MG63 (cell line): ENCODE measurements around the gene GPR55. TPM values are rescaled to one million over a fixed set of nuclear protein-coding genes. Genes with fewer than 3 reads are reported as not detected.

Experiments
- DNase-seq: peaks from one replicate; pipeline ENCODE4 v3.0.0-alpha.2; 2020
- H3K27me3 ChIP-seq: fragments of 250-450 bp; sonication (Bioruptor Pico); 2 replicates; pipeline ENCODE4 v1.5.1; 2020; ENCODE audit warnings: mild to moderate bottlenecking, moderate library complexity
- H3K36me3 ChIP-seq: fragments of 250-450 bp; sonication (Bioruptor Pico); 2 replicates; pipeline ENCODE4 v1.5.1; 2020; ENCODE audit warnings: mild to moderate bottlenecking, moderate library complexity
- H3K4me3 ChIP-seq: fragments of 250-450 bp; sonication (Bioruptor Pico); 2 replicates; pipeline ENCODE4 v1.5.1; 2020; ENCODE audit warnings: mild to moderate bottlenecking, moderate library complexity
- H3K9me3 ChIP-seq: fragments of 250-450 bp; sonication (Bioruptor Pico); 2 replicates; pipeline ENCODE4 v1.5.1; 2020; ENCODE audit warnings: mild to moderate bottlenecking, moderate library complexity
- total RNA-seq: library from RNA; depleted of rRNA; stranded (reverse); fragments of >200 nt; shearing (Covaris generic); gene quantifications from 2 replicates; pipeline ENCODE4 v1.2.3, GENCODE V29; 2014; ENCODE audit warnings: low replicate concordance

GPR55 gene
- total RNA-seq, 1 experiment from 2014 or later = not detected

DNA sequence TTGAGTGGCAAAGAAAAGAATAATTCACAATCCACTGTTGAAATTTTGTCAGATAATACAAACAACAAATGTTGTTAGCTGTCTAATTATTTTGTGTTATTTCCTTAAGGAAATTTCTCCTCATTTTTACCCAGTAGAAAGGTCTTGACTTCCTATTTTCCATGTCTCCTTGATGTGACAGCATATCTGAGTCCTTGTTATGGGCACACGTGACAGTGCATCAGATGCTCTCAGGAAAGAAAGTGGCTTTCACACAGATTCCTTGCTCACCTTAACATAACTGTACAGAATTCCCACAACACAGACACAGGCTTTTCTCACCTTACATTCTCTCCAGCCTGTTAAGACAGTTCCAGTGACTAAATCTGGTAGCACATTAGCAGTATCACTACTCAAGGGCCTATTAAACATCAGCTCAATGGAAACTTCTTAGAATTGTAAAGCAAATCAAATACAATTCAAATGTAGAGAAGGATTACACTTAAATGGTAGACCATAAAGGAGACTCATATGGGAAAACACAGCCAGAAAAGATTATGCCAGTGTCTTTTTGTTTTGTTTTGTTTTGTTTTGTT is 30.2 kb upstream of the GPR55 start:
- peaks cover 5% of the 10 kb centered on the region for H3K27me3 ChIP-seq
- DNase-seq = no peak
- no peak overlapping the region for H3K4me3 ChIP-seq
- H3K9me3 ChIP-seq = no peaks in the 10 kb centered on the region
- H3K36me3 ChIP-seq = no peaks in the 10 kb centered on the region

DNA sequence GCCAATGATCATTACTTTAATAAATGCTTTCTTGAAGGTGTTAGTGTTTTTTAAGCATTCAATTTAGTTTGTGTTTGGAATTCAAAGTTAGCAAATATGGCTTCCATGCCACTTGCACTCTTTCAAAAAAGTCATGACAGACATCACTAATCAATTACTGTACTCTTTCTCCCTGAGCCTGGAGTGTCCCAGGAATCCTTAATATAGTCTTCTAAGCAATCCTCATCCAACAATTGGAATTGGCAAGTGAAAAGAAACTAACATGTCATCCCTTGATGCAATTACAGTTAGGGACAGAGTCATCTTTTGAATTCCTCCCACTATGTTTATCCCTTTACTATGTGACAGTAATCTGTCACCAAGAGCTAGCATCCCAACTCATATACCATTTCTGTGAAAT is 29.7 kb upstream of the GPR55 start:
- peaks cover 5% of the 10 kb centered on the region for H3K27me3 ChIP-seq
- no peak for DNase-seq
- H3K9me3 ChIP-seq = no peaks in the 10 kb centered on the region
- no peaks in the 10 kb centered on the region for H3K36me3 ChIP-seq
- H3K4me3 ChIP-seq = no peak overlapping the region

DNA sequence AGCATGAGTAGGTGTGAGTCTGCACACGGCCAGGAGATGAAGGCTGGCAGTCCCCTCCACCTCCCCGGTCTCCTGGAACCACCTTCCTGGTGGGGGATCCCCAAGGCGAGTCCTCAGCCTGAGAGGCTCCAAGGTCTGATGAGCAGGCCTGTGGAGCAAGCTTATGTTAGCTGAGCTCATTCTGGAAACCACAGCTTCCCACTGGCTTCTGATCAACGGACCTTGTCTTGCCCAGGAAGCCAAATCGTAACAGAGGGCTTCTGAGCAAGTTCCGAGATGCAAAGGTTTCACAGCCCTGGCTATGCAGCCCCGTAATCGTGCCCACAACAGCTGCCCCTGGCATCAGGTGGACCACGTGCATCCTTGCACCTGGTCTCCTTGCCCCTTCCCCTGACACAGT is 28.8 kb upstream of the GPR55 start:
- H3K27me3 ChIP-seq = peaks cover 5% of the 10 kb centered on the region
- no peaks in the 10 kb centered on the region for H3K36me3 ChIP-seq
- no peak for DNase-seq
- no peaks in the 10 kb centered on the region for H3K9me3 ChIP-seq
- H3K4me3 ChIP-seq = no peak overlapping the region

DNA sequence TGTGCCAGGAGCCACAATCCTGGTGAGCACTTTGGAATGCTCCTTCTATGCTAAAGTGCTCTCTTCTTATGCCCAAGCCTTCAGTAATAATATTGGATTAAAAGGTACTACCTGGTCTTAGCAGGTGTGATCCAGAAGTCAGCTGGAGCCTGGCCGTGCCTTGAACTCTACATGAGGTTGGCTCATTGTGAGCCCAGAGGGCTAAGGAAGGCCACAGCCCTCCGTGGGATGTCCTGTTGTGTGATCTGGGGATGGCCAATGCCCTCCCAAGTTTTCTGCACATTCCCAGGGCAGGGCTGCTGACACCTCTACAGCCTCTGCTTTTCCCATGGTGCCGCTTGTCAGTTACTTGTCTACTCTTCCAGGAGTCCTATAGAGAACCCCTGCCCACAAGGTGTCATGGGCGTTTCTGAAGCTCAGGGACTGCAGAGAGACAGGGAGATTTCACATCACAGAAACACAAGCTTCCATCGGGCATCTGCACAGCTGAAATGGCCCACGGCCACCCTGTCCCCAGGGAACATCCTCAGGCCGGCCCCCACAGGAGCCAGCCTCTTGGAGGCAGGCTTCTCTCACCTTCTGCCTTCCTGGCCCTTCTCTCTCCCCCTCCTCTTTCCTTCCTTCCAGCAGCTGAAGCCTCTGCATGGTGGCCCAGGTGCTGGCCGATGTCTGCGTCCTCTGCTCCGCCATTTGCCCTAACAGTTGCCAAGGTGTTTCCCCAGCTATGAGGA is 27.3 kb upstream of the GPR55 start:
- no peak for DNase-seq
- Histone ChIP-seq H3K9me3 (no peaks in the 10 kb centered on the region), H3K36me3 (no peaks in the 10 kb centered on the region), H3K4me3 (no peak overlapping the region), H3K27me3 (peaks cover 5% of the 10 kb centered on the region)

DNA sequence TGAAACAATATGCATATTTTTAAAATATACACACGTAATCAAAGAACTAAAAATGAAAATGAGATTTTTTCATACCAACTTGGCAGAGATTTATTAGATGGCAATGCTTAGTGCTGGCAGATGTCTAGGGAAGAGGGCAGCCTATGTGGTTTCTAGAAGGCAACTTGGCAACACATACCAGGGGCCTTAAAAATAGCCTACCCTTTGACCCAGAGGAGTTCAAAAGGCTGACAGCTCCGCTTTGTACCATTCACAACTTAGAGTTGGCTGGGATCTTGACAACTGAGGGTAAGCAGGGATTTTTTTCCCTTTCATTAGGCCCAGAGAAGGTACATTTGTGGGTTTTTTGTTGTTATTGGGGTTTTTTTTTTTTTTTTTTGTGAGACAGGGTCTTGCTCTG is 26.4 kb upstream of the GPR55 start:
- no peak for DNase-seq
- Histone ChIP-seq H3K27me3 (no peaks in the 10 kb centered on the region), H3K9me3 (no peaks in the 10 kb centered on the region), H3K4me3 (no peak overlapping the region), H3K36me3 (no peaks in the 10 kb centered on the region)

DNA sequence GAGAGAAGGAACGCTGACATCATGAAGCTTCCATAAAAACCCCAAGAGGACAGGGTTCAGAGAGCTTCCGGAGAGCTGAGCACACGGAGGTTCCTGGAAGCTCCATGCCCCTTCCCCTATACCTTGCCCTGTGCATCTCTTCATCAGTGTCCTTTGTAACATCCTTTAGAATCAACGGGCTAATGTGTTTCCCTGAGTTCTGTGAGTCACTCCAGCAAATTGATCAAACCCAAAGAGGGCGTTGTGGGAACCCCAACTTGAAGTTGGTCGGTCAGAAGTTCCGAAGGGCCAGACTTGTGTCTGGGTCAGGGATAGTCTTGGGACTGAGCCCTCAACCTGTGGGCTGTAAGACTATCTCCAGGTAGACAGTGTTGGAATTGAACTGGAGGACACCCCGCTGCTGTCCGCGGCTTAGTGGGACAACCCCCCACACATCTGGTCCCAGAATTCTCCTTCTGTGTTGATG is 25.9 kb upstream of the GPR55 start:
- Histone ChIP-seq H3K4me3 (no peak overlapping the region), H3K27me3 (no peaks in the 10 kb centered on the region), H3K9me3 (no peaks in the 10 kb centered on the region), H3K36me3 (no peaks in the 10 kb centered on the region)
- DNase-seq = no peak

DNA sequence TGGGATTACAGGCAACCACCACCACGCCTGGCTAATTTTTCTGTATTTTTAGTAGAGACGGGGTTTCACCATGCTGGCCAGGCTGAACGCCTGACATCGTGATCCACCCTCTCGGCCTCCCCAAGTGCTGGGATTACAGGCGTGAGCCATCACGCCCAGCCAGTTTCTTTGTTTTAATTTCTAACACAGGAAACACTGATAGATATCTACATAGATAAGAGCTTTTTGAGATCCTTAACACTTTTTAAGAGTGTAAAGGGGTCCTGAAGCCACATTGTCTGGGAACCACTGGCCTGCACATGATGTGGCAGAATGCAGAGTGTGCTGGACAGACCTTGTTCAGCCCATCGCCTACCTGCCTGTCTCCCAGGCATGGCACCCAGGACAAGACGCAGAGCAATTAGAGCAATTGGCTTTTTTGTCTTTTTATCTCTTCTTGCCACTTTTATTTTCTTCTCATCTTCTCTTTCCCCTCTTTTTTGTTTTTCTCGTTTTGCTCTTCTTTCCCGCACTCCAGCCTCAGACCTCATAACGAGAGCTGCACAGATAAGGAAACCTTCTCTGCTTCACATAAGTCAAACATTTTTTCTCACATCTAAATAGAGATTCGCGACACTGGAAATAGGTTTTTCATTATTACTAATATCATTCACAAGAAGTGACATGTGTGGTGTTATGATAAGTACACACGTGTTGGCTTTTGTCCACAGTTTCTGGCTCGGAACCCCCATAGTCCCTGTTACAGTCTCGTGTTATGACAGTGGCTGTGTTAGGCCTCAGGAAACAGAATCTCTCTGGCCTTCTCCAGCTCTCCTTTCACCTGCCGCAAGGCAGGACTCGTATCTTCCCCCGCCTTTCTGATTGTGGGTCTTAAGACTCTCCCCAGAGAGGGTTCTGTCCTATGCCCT is 25.2 kb upstream of the GPR55 start:
- Histone ChIP-seq H3K4me3 (no peak overlapping the region), H3K27me3 (no peaks in the 10 kb centered on the region), H3K36me3 (no peaks in the 10 kb centered on the region), H3K9me3 (no peaks in the 10 kb centered on the region)
- no peak for DNase-seq

DNA sequence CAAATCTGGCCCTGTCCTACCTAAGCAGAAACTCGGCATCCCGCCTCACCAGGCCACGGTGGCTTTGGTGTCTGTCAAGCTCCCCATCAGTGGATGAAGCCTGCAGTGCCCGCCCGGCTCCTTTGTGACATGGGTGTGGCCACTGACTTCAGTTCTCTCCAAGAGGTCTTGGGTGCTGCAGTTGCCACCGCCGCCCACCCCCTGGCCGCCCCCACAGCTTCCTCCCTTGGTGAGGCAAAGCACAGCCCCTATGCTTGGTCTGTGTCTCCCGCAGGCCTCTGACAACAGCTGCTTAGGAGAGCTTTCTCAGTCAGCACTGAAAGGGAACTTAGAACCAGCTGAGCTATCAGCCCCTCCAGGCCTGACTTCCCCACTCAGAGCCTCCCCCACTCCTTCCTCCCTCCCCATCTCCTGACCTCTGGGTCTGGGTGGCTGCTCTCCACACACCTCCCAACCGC is 22.9 kb upstream of the GPR55 start:
- Histone ChIP-seq H3K27me3 (no peaks in the 10 kb centered on the region), H3K9me3 (no peaks in the 10 kb centered on the region), H3K4me3 (no peak overlapping the region), H3K36me3 (no peaks in the 10 kb centered on the region)
- DNase-seq = no peak

DNA sequence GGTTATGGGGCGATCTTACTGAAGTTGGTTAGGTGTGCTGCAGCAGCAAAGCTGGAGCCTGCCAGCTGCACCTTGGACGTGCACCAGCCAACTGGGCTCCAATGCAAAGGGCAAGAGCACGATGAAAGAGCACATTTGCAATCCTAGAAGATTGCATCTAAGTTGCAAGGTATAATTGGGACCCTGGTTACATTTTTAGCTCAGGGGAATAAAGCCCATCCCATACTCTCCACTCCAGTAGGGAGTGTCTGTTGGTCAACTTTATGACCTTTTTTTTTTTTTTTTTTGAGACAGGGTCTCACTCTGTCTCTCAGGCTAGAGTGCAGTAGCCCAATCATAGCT is 22.2 kb upstream of the GPR55 start:
- H3K9me3 ChIP-seq = no peaks in the 10 kb centered on the region
- H3K27me3 ChIP-seq = no peaks in the 10 kb centered on the region
- DNase-seq = no peak

DNA sequence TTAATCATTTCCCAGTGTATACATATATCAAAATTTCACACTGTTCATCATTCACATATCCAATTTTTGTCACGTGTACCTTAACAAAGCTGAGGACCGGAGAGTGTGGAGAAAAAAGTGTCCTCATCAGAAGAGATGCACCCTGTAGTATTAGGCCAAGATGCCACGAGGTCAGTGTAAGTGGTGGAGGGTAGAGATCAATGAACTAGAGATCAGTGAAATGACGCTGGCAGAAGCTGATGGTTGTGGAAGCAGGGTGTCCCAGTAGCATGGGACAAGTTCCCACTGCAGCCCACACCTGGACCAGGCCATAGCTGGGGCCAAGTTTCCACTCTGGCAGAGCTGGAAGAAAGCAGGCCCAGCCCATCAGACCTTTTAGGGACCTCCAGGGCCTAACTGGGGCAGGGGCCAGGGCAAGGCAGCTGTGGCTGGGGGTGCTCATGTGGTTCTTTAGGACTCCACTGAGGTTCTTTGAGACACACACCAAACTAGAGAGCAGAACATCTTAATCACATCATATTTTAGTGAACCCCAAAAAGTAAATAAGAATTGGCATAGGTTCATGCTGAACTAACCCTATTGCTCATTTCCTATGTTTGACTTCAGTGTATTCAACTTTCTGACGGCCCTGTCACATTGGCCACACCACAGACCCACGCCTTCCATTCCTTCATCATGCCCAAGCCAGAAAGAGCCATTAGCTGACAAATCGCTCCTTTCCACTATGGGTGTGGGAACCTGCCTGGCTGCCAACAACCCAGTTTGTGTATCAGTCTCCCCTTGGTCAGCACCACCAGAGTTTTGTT is 21.6 kb upstream of the GPR55 start:
- Histone ChIP-seq H3K9me3 (no peaks in the 10 kb centered on the region), H3K4me3 (no peak overlapping the region), H3K36me3 (no peaks in the 10 kb centered on the region), H3K27me3 (no peaks in the 10 kb centered on the region)
- DNase-seq = no peak

More for the DNA sequence above, 22.2 kb upstream of the GPR55 start:
- H3K36me3 ChIP-seq = no peaks in the 10 kb centered on the region
- H3K4me3 ChIP-seq = no peak overlapping the region

DNA sequence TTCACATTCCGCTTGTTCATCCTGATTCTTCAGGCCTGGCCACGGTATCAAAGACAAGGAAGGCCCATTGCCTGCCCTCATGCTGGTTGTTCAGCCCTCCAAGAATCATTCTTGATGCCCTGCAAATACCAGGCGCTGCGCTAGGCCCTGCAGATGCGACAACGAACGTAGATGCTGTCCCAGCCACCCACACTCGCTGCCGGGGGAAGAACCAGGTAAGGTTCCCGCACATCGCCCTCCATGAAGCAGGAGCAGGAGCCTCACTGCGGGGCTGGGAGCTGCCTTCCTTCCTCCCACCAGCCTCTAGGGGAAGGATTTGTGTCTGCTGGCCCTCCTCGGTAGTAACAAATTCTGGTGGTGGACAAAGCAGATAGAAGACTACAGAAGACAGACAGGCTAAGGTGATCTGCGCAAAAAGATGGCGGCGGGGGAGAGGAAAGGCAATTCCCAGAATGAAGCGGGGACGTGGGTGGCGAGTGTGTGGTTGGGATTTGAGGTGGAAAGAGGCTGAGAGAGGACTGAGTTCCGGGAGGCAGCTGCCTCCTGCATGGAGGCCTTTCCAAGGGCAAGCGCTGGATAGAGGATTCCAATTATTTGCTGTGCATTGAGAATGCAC is 19.8 kb upstream of the GPR55 start:
- H3K9me3 ChIP-seq = no peaks in the 10 kb centered on the region
- no peaks in the 10 kb centered on the region for H3K27me3 ChIP-seq
- H3K4me3 ChIP-seq = no peak overlapping the region
- no peaks in the 10 kb centered on the region for H3K36me3 ChIP-seq
- DNase-seq = no peak

DNA sequence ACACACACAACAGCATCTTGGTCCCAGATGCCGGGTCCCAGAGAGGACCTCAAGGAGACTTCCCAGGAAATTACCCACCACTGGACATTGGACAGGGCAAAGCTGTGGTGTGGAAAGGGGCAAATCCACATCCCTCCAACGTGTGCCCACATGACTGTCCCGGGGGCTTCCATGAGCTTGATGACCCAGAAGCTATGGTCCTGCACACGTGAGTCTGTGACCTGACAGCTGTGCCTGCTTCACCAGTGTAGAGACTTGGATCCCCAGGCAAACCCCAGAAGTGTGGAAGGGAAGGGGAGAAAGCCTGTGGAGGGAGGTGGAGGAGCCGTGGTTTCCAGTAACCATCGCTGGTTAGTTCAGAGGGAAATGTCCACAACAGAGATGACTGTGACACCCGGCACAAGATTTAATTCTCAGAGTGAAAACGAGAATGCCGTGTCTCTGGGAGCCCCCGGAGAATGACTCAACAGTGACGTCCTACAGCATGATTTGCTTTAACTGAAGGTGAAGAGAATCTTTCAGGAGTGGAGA is 19.1 kb upstream of the GPR55 start:
- Histone ChIP-seq H3K4me3 (no peak overlapping the region), H3K36me3 (no peaks in the 10 kb centered on the region), H3K9me3 (no peaks in the 10 kb centered on the region), H3K27me3 (no peaks in the 10 kb centered on the region)
- DNase-seq = no peak

DNA sequence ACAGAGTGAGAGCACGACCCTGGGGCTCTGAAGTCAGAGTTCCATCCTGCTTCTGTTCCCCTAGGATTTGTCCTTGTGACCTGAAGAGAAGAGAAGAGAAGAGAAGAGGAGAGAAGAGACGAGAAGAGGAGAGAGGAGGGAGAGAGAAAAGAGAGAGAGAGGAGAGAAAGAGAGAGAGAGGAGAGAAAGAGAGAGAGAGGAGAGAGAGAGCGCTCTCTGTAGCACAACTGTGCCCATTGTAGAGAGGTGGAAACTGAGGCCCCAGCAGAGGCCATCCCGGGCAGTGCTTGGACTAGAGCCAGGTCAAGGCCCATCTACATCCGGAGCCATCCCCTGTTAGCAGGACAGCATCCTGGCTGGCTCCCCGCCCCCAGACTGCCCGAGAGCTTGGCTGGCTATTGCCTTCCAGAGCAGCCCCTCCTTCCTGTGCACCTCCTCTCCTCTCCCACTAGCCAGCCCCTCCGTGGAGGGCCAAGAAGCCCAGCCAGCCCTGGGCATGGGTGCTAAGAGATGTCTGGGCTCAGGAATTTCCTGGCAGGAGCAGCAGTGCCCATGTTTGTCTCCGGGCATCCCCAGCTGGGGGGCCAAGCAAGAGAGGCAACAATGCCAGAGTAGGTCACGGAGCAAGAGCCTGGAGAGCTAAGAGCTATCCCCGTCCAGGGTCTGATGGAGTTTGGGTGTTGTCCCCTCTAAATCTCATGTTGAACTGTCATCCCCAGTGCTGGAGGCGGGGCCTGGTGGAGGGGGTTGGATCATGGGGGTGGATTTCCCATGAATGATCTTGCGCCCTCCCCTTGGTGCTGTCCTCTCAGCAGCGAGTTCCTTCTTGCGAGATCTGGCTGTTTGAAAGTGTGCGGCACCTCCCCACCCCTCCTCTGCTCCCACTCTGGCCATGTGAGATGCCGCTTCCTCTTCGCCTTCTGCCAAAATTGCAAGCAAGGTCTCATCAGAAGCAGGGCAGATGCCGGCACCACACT is 18.2 kb upstream of the GPR55 start:
- Histone ChIP-seq H3K4me3 (no peak overlapping the region), H3K9me3 (no peaks in the 10 kb centered on the region), H3K27me3 (no peaks in the 10 kb centered on the region), H3K36me3 (no peaks in the 10 kb centered on the region)
- no peak for DNase-seq

DNA sequence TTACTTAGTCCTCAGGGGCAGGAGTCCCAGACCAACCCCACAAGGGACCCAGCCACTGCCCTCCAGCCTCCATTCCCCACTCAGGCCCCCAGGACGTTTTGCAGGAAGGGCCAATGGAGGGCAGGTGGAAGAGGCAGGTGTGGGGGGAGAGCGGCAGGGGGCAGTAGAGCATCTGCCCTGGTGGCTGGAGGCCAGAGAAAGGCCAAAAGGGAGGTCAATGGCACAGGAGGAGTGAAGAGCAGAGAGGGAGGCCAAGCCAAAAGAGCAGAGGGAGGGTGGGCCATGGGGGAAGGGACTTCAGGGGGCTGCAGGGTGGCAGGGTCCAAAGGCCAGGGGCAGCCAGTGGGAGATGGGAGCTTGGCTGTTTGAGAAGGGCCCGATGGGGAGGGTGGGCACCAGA is 17.3 kb upstream of the GPR55 start:
- no peaks in the 10 kb centered on the region for H3K27me3 ChIP-seq
- DNase-seq = no peak
- H3K36me3 ChIP-seq = no peaks in the 10 kb centered on the region
- no peak overlapping the region for H3K4me3 ChIP-seq
- H3K9me3 ChIP-seq = no peaks in the 10 kb centered on the region
